Activated naive CD4-positive, alpha-beta T cell treated with anti-CD3 and anti-CD28 coated beads for 36 hours (primary cell): Measurements from ENCODE around the gene KIAA1755. TPM values are rescaled to one million over a fixed set of nuclear protein-coding genes. Genes with fewer than 3 reads are reported as not detected.

Experiments
- CTCF ChIA-PET: fragments of 350-600 bp; sonication (Branson Sonifier 250); formaldehyde crosslinking; loops from one replicate; lab custom pipeline; 2021; ENCODE audit warnings: antibody characterized with exemption; lab: Charles Lee
- DNase-seq: peaks from one replicate; pipeline ENCODE4 v3.0.0-alpha.2; 2020
- H3K27ac Mint-ChIP-seq: one replicate; pipeline ENCODE4 v1.8.0; 2021; ENCODE audit warnings: mild to moderate bottlenecking, mixed read lengths
- H3K27me3 Mint-ChIP-seq: one replicate; pipeline ENCODE4 v1.8.0; 2021; ENCODE audit warnings: low read depth, mixed read lengths
- H3K36me3 Mint-ChIP-seq: one replicate; pipeline ENCODE4 v1.8.0; 2021; ENCODE audit warnings: low read depth, mixed read lengths
- H3K4me1 Mint-ChIP-seq: one replicate; pipeline ENCODE4 v1.8.0; 2021; ENCODE audit warnings: low read depth, mixed read lengths
- H3K4me3 Mint-ChIP-seq: one replicate; pipeline ENCODE4 v1.8.0; 2021; ENCODE audit warnings: mild to moderate bottlenecking, moderate library complexity, mixed read lengths
- H3K9me3 Mint-ChIP-seq: one replicate; pipeline ENCODE4 v1.8.0; 2021; ENCODE audit warnings: mixed read lengths
- intact Hi-C: fragments of 100-400 bp; cut with micrococcal nuclease; formaldehyde crosslinking; loops from one replicate; pipeline ENCODE4 v1.15.1; 2023
- total RNA-seq, 2 experiments: library from RNA; stranded (reverse); gene quantifications; one replicate each; pipeline ENCODE4 v1.2.3, GENCODE V29; 2021

KIAA1755 gene
- total RNA-seq, 2 experiments from 2014 or later: not detected

GRCh38 chr20:38199501-38200390 is 60.8 kb downstream of the KIAA1755 start:
- Mint-ChIP-seq H3K36me3 (no peaks in the 10 kb centered on the region), H3K27ac (no peak overlapping the region), H3K9me3 (no peaks in the 10 kb centered on the region), H3K4me3 (no peak overlapping the region), H3K27me3 (peaks cover 3% of the 10 kb centered on the region), H3K4me1 (no peaks in the 10 kb centered on the region)
- intact Hi-C loops: no loop called here
- CTCF ChIA-PET: interaction anchor here (0.6 kb wide), 1 partner anchor 34 kb away, joined by 3 read pairs; no protein-coding TSS in a partner anchor
- DNase-seq: no peak

- Mint-ChIP-seq H3K27ac (no peak overlapping the region), H3K27me3 (peaks cover 3% of the 10 kb centered on the region), H3K4me3 (no peak overlapping the region), H3K4me1 (no peaks in the 10 kb centered on the region), H3K36me3 (no peaks in the 10 kb centered on the region), H3K9me3 (no peaks in the 10 kb centered on the region)
- CTCF ChIA-PET: no interaction called here
- no peak for DNase-seq
- intact Hi-C loops: no loop called here
Observed at GRCh38 chr20:38198238-38198861, 62.2 kb downstream of the KIAA1755 start.

GRCh38 chr20:38197619-38198018 is 62.9 kb downstream of the KIAA1755 start:
- H3K27me3 Mint-ChIP-seq: peaks cover 6% of the 10 kb centered on the region
- no peak for DNase-seq
- intact Hi-C loops: no loop called here
- no peak overlapping the region for H3K27ac Mint-ChIP-seq
- no peaks in the 10 kb centered on the region for H3K4me1 Mint-ChIP-seq
- no peak overlapping the region for H3K4me3 Mint-ChIP-seq
- no peaks in the 10 kb centered on the region for H3K9me3 Mint-ChIP-seq
- H3K36me3 Mint-ChIP-seq: no peaks in the 10 kb centered on the region
- CTCF ChIA-PET: interaction anchor here (0.6 kb wide), 1 partner anchor 510 kb away, joined by 3 read pairs; no protein-coding TSS in a partner anchor

GRCh38 chr20:38197217-38197616 is 63.3 kb downstream of the KIAA1755 start:
- intact Hi-C loops: no loop called here
- Mint-ChIP-seq H3K27me3 (peaks cover 7% of the 10 kb centered on the region), H3K4me1 (no peaks in the 10 kb centered on the region), H3K27ac (no peak overlapping the region), H3K9me3 (no peaks in the 10 kb centered on the region), H3K4me3 (no peak overlapping the region), H3K36me3 (no peaks in the 10 kb centered on the region)
- no peak for DNase-seq
- CTCF ChIA-PET: interaction anchor here (0.6 kb wide), 1 partner anchor 510 kb away, joined by 3 read pairs; no protein-coding TSS in a partner anchor

- Mint-ChIP-seq H3K4me3 (no peak overlapping the region), H3K9me3 (no peaks in the 10 kb centered on the region), H3K27me3 (peaks cover 7% of the 10 kb centered on the region), H3K27ac (no peak overlapping the region), H3K36me3 (no peaks in the 10 kb centered on the region), H3K4me1 (no peaks in the 10 kb centered on the region)
- DNase-seq: no peak
- intact Hi-C loops: no loop called here
- CTCF ChIA-PET: interaction anchor here (0.9 to 1.0 kb wide), 2 partner anchors 24 to 27 kb away, joined by 3 read pairs; no protein-coding TSS in a partner anchor
Observed at GRCh38 chr20:38196592-38196991, 63.9 kb downstream of the KIAA1755 start.

GRCh38 chr20:38196076-38196475 is 64.5 kb downstream of the KIAA1755 start:
- DNase-seq: no peak
- intact Hi-C loops: no loop called here
- CTCF ChIA-PET: interaction anchor here (0.9 to 1.0 kb wide), 2 partner anchors 25 to 27 kb away, joined by 3 read pairs; no protein-coding TSS in a partner anchor
- no peaks in the 10 kb centered on the region for H3K9me3 Mint-ChIP-seq
- no peaks in the 10 kb centered on the region for H3K4me1 Mint-ChIP-seq
- no peak overlapping the region for H3K4me3 Mint-ChIP-seq
- no peak overlapping the region for H3K27ac Mint-ChIP-seq
- H3K27me3 Mint-ChIP-seq: peaks cover 7% of the 10 kb centered on the region
- no peaks in the 10 kb centered on the region for H3K36me3 Mint-ChIP-seq

GRCh38 chr20:38195521-38195920 is 65.0 kb downstream of the KIAA1755 start:
- Mint-ChIP-seq H3K9me3 (no peaks in the 10 kb centered on the region), H3K27ac (no peak overlapping the region), H3K4me3 (no peak overlapping the region), H3K27me3 (peaks cover 7% of the 10 kb centered on the region), H3K4me1 (no peaks in the 10 kb centered on the region), H3K36me3 (no peaks in the 10 kb centered on the region)
- intact Hi-C loops: no loop called here
- DNase-seq: no peak
- CTCF ChIA-PET: interaction anchor here (0.9 to 1.0 kb wide), 2 partner anchors 25 to 28 kb away, joined by 3 read pairs; no protein-coding TSS in a partner anchor

GRCh38 chr20:38194971-38195504 is 65.5 kb downstream of the KIAA1755 start:
- no peak for DNase-seq
- Mint-ChIP-seq H3K4me3 (no peak overlapping the region), H3K27me3 (peaks cover 7% of the 10 kb centered on the region), H3K9me3 (no peaks in the 10 kb centered on the region), H3K36me3 (no peaks in the 10 kb centered on the region), H3K4me1 (no peaks in the 10 kb centered on the region), H3K27ac (no peak overlapping the region)
- intact Hi-C loops: no loop called here
- CTCF ChIA-PET: no interaction called here

GRCh38 chr20:38193586-38194105 is 66.9 kb downstream of the KIAA1755 start:
- DNase-seq: no peak
- Mint-ChIP-seq H3K27ac (no peak overlapping the region), H3K27me3 (peaks cover 7% of the 10 kb centered on the region), H3K36me3 (no peaks in the 10 kb centered on the region), H3K9me3 (no peaks in the 10 kb centered on the region), H3K4me1 (no peaks in the 10 kb centered on the region), H3K4me3 (no peak overlapping the region)
- CTCF ChIA-PET: no interaction called here
- intact Hi-C loops: no loop called here

- DNase-seq: no peak
- intact Hi-C loops: no loop called here
- Mint-ChIP-seq H3K9me3 (no peaks in the 10 kb centered on the region), H3K27me3 (peaks cover 9% of the 10 kb centered on the region), H3K4me3 (no peak overlapping the region), H3K27ac (no peak overlapping the region), H3K36me3 (no peaks in the 10 kb centered on the region), H3K4me1 (no peaks in the 10 kb centered on the region)
- CTCF ChIA-PET: interaction anchor here (0.6 kb wide), 1 partner anchor 42 kb away, joined by 5 read pairs; no protein-coding TSS in a partner anchor
Observed at GRCh38 chr20:38192323-38192885, 68.1 kb downstream of the KIAA1755 start.

GRCh38 chr20:38191654-38192053 is 68.9 kb downstream of the KIAA1755 start:
- CTCF ChIA-PET: no interaction called here
- Mint-ChIP-seq H3K4me1 (no peaks in the 10 kb centered on the region), H3K36me3 (no peaks in the 10 kb centered on the region), H3K4me3 (no peak overlapping the region), H3K27ac (no peak overlapping the region), H3K27me3 (peaks cover 10% of the 10 kb centered on the region), H3K9me3 (no peaks in the 10 kb centered on the region)
- DNase-seq: no peak
- intact Hi-C loops: no loop called here

- DNase-seq: no peak
- Mint-ChIP-seq H3K9me3 (no peaks in the 10 kb centered on the region), H3K36me3 (no peaks in the 10 kb centered on the region), H3K27ac (no peak overlapping the region), H3K27me3 (peaks cover 12% of the 10 kb centered on the region), H3K4me1 (no peaks in the 10 kb centered on the region), H3K4me3 (no peak overlapping the region)
- CTCF ChIA-PET: no interaction called here
- intact Hi-C loops: no loop called here
Observed at GRCh38 chr20:38190936-38191371, 69.6 kb downstream of the KIAA1755 start.
